ENCODE results near the gene MRNIP. TPM values are rescaled to one million over a fixed set of nuclear protein-coding genes. Genes with fewer than 3 reads are reported as not detected.

The MRNIP gene
- total and polyA plus RNA-seq, 4 donors = 22.9 to 103 (median 35.4) TPM

- 85 to 86% methylated on average over 25 of the region's 25 CpGs for WGBS, 2 donors
- peaks cover 0 to 4% of the 10 kb centered on the region in 2 donors for H3K36me3 ChIP-seq (ENCODE audit: control insufficient read depth in 1 of 2, insufficient read depth in 2 of 2, low read length in 1 of 2)
- H3K9me3 ChIP-seq (ENCODE audit: control insufficient read depth, low read length) = no peaks in the 10 kb centered on the region
- intact Hi-C loops (cut with DNase I) = no loop called here
- no peak overlapping the region for H3K27ac ChIP-seq (ENCODE audit: low read depth in 1 of 2, low read length in 2 of 2)
- no peaks in the 10 kb centered on the region for H3K4me1 ChIP-seq (ENCODE audit: control insufficient read depth in 1 of 2, insufficient read depth in 2 of 2, low read length in 2 of 2)
- ATAC-seq (ENCODE audit: low FRiP score) (no peak), DNase-seq (peak in 1 of 2 donors; percentile 37)
- H3K4me3 ChIP-seq (ENCODE audit: low read length in 2 of 2) = no peak overlapping the region
- no peaks in the 10 kb centered on the region for H3K27me3 ChIP-seq (ENCODE audit: control insufficient read depth in 1 of 2, insufficient read depth in 2 of 2, low read length in 1 of 2)
These were observed 22.4 kb upstream of the MRNIP start for GRCh38 chr5:179880848-179881590.

- Histone ChIP-seq H3K36me3 (ENCODE audit: control insufficient read depth in 1 of 2, insufficient read depth in 2 of 2, low read length in 1 of 2) (peaks cover 0 to 4% of the 10 kb centered on the region in 2 donors), H3K27ac (ENCODE audit: low read depth in 1 of 2, low read length in 2 of 2) (no peak overlapping the region), H3K4me3 (ENCODE audit: low read length in 2 of 2) (no peak overlapping the region), H3K4me1 (ENCODE audit: control insufficient read depth in 1 of 2, insufficient read depth in 2 of 2, low read length in 2 of 2) (no peaks in the 10 kb centered on the region), H3K27me3 (ENCODE audit: control insufficient read depth in 1 of 2, insufficient read depth in 2 of 2, low read length in 1 of 2) (no peaks in the 10 kb centered on the region), H3K9me3 (ENCODE audit: control insufficient read depth, low read length) (no peaks in the 10 kb centered on the region)
- DNase-seq (no peak), ATAC-seq (ENCODE audit: low FRiP score) (no peak)
- intact Hi-C loops (cut with DNase I) = no loop called here
- 79 to 82% methylated on average over 12 of the region's 12 CpGs for WGBS, 2 donors
These were observed 21.5 kb upstream of the MRNIP start for GRCh38 chr5:179880066-179880650.

- DNase-seq (no peak), ATAC-seq (ENCODE audit: low FRiP score) (no peak)
- no peaks in the 10 kb centered on the region for H3K9me3 ChIP-seq (ENCODE audit: control insufficient read depth, low read length)
- H3K4me3 ChIP-seq (ENCODE audit: low read length in 2 of 2) = no peak overlapping the region
- H3K36me3 ChIP-seq (ENCODE audit: control insufficient read depth in 1 of 2, insufficient read depth in 2 of 2, low read length in 1 of 2) = peaks cover 0 to 3% of the 10 kb centered on the region in 2 donors
- intact Hi-C loops (cut with DNase I) = no loop called here
- H3K27ac ChIP-seq (ENCODE audit: low read depth in 1 of 2, low read length in 2 of 2) = no peak overlapping the region
- H3K27me3 ChIP-seq (ENCODE audit: control insufficient read depth in 1 of 2, insufficient read depth in 2 of 2, low read length in 1 of 2) = no peaks in the 10 kb centered on the region
- H3K4me1 ChIP-seq (ENCODE audit: control insufficient read depth in 1 of 2, insufficient read depth in 2 of 2, low read length in 2 of 2) = no peaks in the 10 kb centered on the region
- 90 to 93% methylated on average over 13 of the region's 13 CpGs for WGBS, 2 donors
These were observed 21.0 kb upstream of the MRNIP start for GRCh38 chr5:179879690-179880010.

GRCh38 chr5:179879003-179879689 is 20.5 kb upstream of the MRNIP start:
- no peak for ATAC-seq (ENCODE audit: low FRiP score)
- Histone ChIP-seq H3K27ac (ENCODE audit: low read depth in 1 of 2, low read length in 2 of 2) (no peak overlapping the region), H3K36me3 (ENCODE audit: control insufficient read depth in 1 of 2, insufficient read depth in 2 of 2, low read length in 1 of 2) (peaks cover 0 to 3% of the 10 kb centered on the region in 2 donors)

GRCh38 chr5:179878222-179879002 is 19.8 kb upstream of the MRNIP start:
- Histone ChIP-seq H3K27ac (ENCODE audit: low read depth in 1 of 2, low read length in 2 of 2) (no peak overlapping the region), H3K4me1 (ENCODE audit: control insufficient read depth in 1 of 2, insufficient read depth in 2 of 2, low read length in 2 of 2) (no peaks in the 10 kb centered on the region), H3K36me3 (ENCODE audit: control insufficient read depth in 1 of 2, insufficient read depth in 2 of 2, low read length in 1 of 2) (no peaks in the 10 kb centered on the region), H3K9me3 (ENCODE audit: control insufficient read depth, low read length) (no peaks in the 10 kb centered on the region), H3K27me3 (ENCODE audit: control insufficient read depth in 1 of 2, insufficient read depth in 2 of 2, low read length in 1 of 2) (no peaks in the 10 kb centered on the region), H3K4me3 (ENCODE audit: low read length in 2 of 2) (no peak overlapping the region)
- 79 to 80% methylated on average over 22 to 26 of the region's 26 CpGs for WGBS, 2 donors
- no peak for ATAC-seq (ENCODE audit: low FRiP score)
- DNase-seq = peak in 1 of 2 donors; percentile 77
- intact Hi-C loops (cut with DNase I) = no loop called here

More at GRCh38 chr5:179879003-179879689, 20.5 kb upstream of the MRNIP start:
- 92 to 93% methylated on average over 31 of the region's 31 CpGs for WGBS, 2 donors
- Histone ChIP-seq H3K4me3 (ENCODE audit: low read length in 2 of 2) (no peak overlapping the region), H3K9me3 (ENCODE audit: control insufficient read depth, low read length) (no peaks in the 10 kb centered on the region), H3K27me3 (ENCODE audit: control insufficient read depth in 1 of 2, insufficient read depth in 2 of 2, low read length in 1 of 2) (no peaks in the 10 kb centered on the region), H3K4me1 (ENCODE audit: control insufficient read depth in 1 of 2, insufficient read depth in 2 of 2, low read length in 2 of 2) (no peaks in the 10 kb centered on the region)
- DNase-seq = no peak
- intact Hi-C loops (cut with DNase I) = no loop called here

- Histone ChIP-seq H3K27ac (ENCODE audit: low read depth in 1 of 2, low read length in 2 of 2) (no peak overlapping the region), H3K27me3 (ENCODE audit: control insufficient read depth in 1 of 2, insufficient read depth in 2 of 2, low read length in 1 of 2) (no peaks in the 10 kb centered on the region), H3K36me3 (ENCODE audit: control insufficient read depth in 1 of 2, insufficient read depth in 2 of 2, low read length in 1 of 2) (peaks cover 0 to 3% of the 10 kb centered on the region in 2 donors), H3K4me1 (ENCODE audit: control insufficient read depth in 1 of 2, insufficient read depth in 2 of 2, low read length in 2 of 2) (no peaks in the 10 kb centered on the region), H3K4me3 (ENCODE audit: low read length in 2 of 2) (no peak overlapping the region), H3K9me3 (ENCODE audit: control insufficient read depth, low read length) (no peaks in the 10 kb centered on the region)
- intact Hi-C loops (cut with DNase I) = no loop called here
- ATAC-seq (ENCODE audit: low FRiP score) (no peak), DNase-seq (no peak)
- WGBS, 2 donors = 89 to 95% methylated on average over 3 of the region's 3 CpGs
These were observed 18.0 kb upstream of the MRNIP start for GRCh38 chr5:179876610-179876952.

GRCh38 chr5:179875741-179876609 is 17.4 kb upstream of the MRNIP start:
- intact Hi-C loops (cut with DNase I) = no loop called here
- WGBS, 2 donors = 85 to 89% methylated on average over 16 of the region's 16 CpGs
- H3K4me3 ChIP-seq (ENCODE audit: low read length in 2 of 2) = no peak overlapping the region

More at GRCh38 chr5:179875741-179876609, 17.4 kb upstream of the MRNIP start:
- ATAC-seq (ENCODE audit: low FRiP score) = no peak
- H3K4me1 ChIP-seq (ENCODE audit: control insufficient read depth in 1 of 2, insufficient read depth in 2 of 2, low read length in 2 of 2) = no peaks in the 10 kb centered on the region
- peaks cover 0 to 3% of the 10 kb centered on the region in 2 donors for H3K36me3 ChIP-seq (ENCODE audit: control insufficient read depth in 1 of 2, insufficient read depth in 2 of 2, low read length in 1 of 2)
- DNase-seq = no peak
- H3K9me3 ChIP-seq (ENCODE audit: control insufficient read depth, low read length) = no peaks in the 10 kb centered on the region
- H3K27me3 ChIP-seq (ENCODE audit: control insufficient read depth in 1 of 2, insufficient read depth in 2 of 2, low read length in 1 of 2) = no peaks in the 10 kb centered on the region
- H3K27ac ChIP-seq (ENCODE audit: low read depth in 1 of 2, low read length in 2 of 2) = no peak overlapping the region
